Adrenal gland (tissue), 5 donors: ENCODE data around the gene RBBP5.

Source experiments
- CTCF ChIP-seq, 6 experiments: fragments of 450-650 bp in 4 of 6; fragments of 200-600 bp in 2 of 6; sonication (generic) in 1 of 6; IDR thresholded peaks; 1 replicate in 5 of 6; 2 replicates in 1 of 6; pipeline versions ENCODE4 v1.5.1 to v1.8.0; 2016 to 2021; ENCODE audit warnings: antibody characterized with exemption in 6 of 6, mild to moderate bottlenecking in 2 of 6, moderate library complexity in 1 of 6
- POLR2A ChIP-seq, 2 donors: fragments of 450-650 bp; IDR thresholded peaks; one replicate each; pipeline ENCODE4 v1.6.1; 2017; ENCODE audit warnings: antibody characterized with exemption in 2 of 2, mild to moderate bottlenecking in 2 of 2, moderate library complexity in 1 of 2
- donor health status: DM: no; HTN: no; CAD: no.

DNA sequence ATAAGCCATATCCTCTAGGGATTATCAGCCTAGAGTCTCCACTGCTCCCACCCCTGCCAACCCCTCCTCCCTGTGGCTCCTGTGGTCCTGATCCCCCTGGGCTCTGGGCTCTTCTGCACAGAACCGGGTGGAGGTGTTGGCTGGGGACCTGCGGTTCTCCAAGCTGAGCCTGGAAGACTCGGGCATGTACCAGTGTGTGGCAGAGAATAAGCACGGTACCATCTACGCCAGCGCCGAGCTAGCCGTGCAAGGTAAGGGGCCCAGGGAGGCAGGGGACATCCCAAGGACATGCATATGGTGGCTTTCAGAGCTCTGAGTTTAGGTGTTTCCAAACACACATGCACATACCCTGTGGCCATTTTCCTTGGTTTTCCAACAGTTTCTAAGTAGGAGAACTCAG lies 59.5 kb downstream of the RBBP5 start:
- no peak for TF ChIP-seq CTCF (IDR thresholded peaks at IDR 0.05)
- TF ChIP-seq POLR2A (IDR thresholded peaks at IDR 0.05) = no peak
